Esophagus squamous epithelium (tissue), 5 donors: Measurements from ENCODE around the gene SGMS1. TPM values are rescaled to one million over a fixed set of nuclear protein-coding genes. Genes with fewer than 3 reads are reported as not detected.

Experiments used
- DNase-seq: peaks from one replicate; lab custom pipeline; 2025; lab: John Stamatoyannopoulos, UW
- H3K27ac ChIP-seq, 4 donors: fragments of 200-600 bp; sonication (generic); one replicate each; pipeline ENCODE4 v1.5.1; 2016 to 2019; ENCODE audit warnings: mild to moderate bottlenecking in 1 of 4
- H3K27me3 ChIP-seq, 4 donors: fragments of 200-600 bp; sonication (generic); 1 replicate in 3 of 4; 2 replicates in 1 of 4; pipeline versions ENCODE4 v1.5.1 to v1.6.0; 2017 to 2021; ENCODE audit warnings: antibody characterized with exemption in 1 of 4
- H3K36me3 ChIP-seq, 3 donors: fragments of 200-600 bp; sonication (generic); one replicate each; pipeline ENCODE4 v1.5.1; 2016 to 2019
- H3K4me1 ChIP-seq, 3 donors: fragments of 200-600 bp; sonication (generic); one replicate each; pipeline ENCODE4 v1.5.1; 2017 to 2019
- H3K4me3 ChIP-seq, 4 donors: fragments of 200-600 bp; sonication (generic); 1 replicate in 3 of 4; 2 replicates in 1 of 4; pipeline ENCODE4 v1.5.1; 2016 to 2019; ENCODE audit warnings: mild to moderate bottlenecking in 2 of 4, moderate library complexity in 1 of 4
- H3K9me3 ChIP-seq, 3 donors: fragments of 200-600 bp; sonication (generic); one replicate each; pipeline ENCODE4 v1.5.1; 2016 to 2019
- POLR2A ChIP-seq, 4 donors: fragments of 450-650 bp; IDR thresholded peaks; one replicate each; pipeline ENCODE4 v1.6.1; 2017; ENCODE audit warnings: antibody characterized with exemption in 4 of 4, mild to moderate bottlenecking in 4 of 4, moderate library complexity in 3 of 4
- WGBS, 2 donors: methylation state at CpG; one replicate each; pipeline ENCODE4 v1.1.5; 2018; 5-methylcytosine and 5-hydroxymethylcytosine counted together
- intact Hi-C: fragments of 100-400 bp; cut with DNase I; formaldehyde crosslinking; loops from one replicate; pipeline ENCODE4 v1.15.0; 2022
- total RNA-seq, 4 donors: library from RNA; depleted of rRNA; stranded (reverse); fragments of >200 nt; gene quantifications; one replicate each; pipeline ENCODE4 v1.1.0, GENCODE V29; 2016
- TF ChIP-seq, protein P1 (sequence below), 6 experiments: fragments of 450-650 bp in 4 of 6; fragments of 200-600 bp in 2 of 6; sonication (generic) in 2 of 6; IDR thresholded peaks; one replicate each; pipeline ENCODE4 v1.5.1; 2016 to 2019; ENCODE audit warnings: antibody characterized with exemption in 6 of 6, mild to moderate bottlenecking in 4 of 6, moderate library complexity in 4 of 6
- donor health status: DM: yes; HTN: yes; CAD: no.

SGMS1 gene
- total RNA-seq, 4 donors from 2014 or later: 39.4 to 64.1 (median 54.9) TPM

DNA sequence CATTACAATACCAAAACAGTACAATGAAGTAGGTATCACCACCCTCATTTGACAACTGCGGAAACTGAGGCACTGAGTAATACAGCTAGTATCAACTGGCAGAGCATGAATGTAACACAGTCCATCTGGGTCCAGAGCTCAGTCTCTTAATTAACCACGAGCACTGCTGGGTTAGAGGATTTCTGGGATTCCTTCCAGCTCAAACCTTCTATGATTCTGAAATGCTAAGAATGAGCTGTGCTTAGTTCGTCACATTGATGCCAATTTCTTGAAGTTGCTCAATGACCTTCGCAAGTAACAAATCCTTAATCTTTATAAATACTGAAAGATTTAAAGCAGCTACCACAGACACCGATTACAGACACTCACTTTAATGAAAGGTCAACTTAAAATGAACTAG lies 62.5 kb downstream of the SGMS1 start:
- H3K36me3 ChIP-seq: no peaks in the 10 kb centered on the region
- intact Hi-C loops: loop anchor here (5.0 kb wide), 1 partner anchor 61 kb away; the partner anchor contains the start of gene SGMS1
- DNase-seq: no peak
- no peaks in the 10 kb centered on the region for H3K27me3 ChIP-seq
- H3K4me1 ChIP-seq: peaks cover 9 to 45% (median 10%) of the 10 kb centered on the region in 3 donors
- no peak overlapping the region for H3K4me3 ChIP-seq
- 28 to 30% methylated on average over 5 of the region's 5 CpGs for WGBS, 2 donors
- TF ChIP-seq POLR2A (IDR thresholded peaks at IDR 0.05): no peak
- TF ChIP-seq, protein P1, sequence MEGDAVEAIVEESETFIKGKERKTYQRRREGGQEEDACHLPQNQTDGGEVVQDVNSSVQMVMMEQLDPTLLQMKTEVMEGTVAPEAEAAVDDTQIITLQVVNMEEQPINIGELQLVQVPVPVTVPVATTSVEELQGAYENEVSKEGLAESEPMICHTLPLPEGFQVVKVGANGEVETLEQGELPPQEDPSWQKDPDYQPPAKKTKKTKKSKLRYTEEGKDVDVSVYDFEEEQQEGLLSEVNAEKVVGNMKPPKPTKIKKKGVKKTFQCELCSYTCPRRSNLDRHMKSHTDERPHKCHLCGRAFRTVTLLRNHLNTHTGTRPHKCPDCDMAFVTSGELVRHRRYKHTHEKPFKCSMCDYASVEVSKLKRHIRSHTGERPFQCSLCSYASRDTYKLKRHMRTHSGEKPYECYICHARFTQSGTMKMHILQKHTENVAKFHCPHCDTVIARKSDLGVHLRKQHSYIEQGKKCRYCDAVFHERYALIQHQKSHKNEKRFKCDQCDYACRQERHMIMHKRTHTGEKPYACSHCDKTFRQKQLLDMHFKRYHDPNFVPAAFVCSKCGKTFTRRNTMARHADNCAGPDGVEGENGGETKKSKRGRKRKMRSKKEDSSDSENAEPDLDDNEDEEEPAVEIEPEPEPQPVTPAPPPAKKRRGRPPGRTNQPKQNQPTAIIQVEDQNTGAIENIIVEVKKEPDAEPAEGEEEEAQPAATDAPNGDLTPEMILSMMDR (IDR thresholded peaks at IDR 0.05): no peak
- H3K27ac ChIP-seq: peak overlapping the region in 3 of 4 donors; percentile 51 to 53 (median 52)
- no peaks in the 10 kb centered on the region for H3K9me3 ChIP-seq

DNA sequence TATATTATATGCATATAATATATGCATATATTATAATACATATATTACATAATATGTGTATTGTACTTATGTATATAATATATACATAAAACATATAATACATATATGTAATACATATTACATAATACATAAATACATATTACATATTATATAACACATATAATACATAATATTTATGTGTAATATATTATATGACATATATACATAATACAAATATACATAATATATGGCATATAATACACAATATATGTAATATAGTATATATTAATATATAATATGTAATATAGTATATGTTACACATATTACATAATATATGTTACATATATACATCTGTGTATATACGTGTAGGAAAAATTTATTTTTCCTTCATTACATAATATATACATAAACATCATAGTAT lies 63.4 kb downstream of the SGMS1 start:
- Histone ChIP-seq H3K27ac (no peak overlapping the region), H3K36me3 (no peaks in the 10 kb centered on the region), H3K27me3 (no peaks in the 10 kb centered on the region), H3K4me1 (peaks cover 9 to 54% (median 16%) of the 10 kb centered on the region in 3 donors), H3K4me3 (no peak overlapping the region), H3K9me3 (no peaks in the 10 kb centered on the region)
- 72 to 76% methylated on average over 1 of the region's 1 CpG for WGBS, 2 donors
- TF ChIP-seq POLR2A (IDR thresholded peaks at IDR 0.05): no peak
- TF ChIP-seq, protein P1 (IDR thresholded peaks at IDR 0.05): no peak
- DNase-seq: no peak
- intact Hi-C loops: loop anchor here (5.0 kb wide), 1 partner anchor 62 kb away; the partner anchor contains the start of gene SGMS1

DNA sequence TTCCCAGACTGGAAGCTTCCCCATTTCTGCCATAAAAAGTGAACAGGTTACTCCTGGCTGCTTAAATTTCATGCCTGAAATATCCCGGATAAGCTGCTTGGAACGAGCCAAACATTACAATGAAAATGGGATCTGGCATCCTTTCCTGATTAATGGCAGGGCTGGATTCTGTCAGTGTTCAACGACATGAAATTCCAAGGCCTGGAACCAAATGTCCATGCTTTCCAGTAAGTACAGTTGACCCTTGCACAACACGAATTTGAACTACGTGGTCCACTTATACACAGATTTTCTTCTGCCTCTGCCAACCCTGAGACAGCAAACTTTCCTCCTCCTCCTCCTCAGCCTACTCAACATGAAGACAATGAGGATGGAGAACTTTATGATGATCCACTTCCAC lies 65.4 kb downstream of the SGMS1 start:
- intact Hi-C loops: no loop called here
- H3K4me1 ChIP-seq: peaks cover 9 to 71% (median 22%) of the 10 kb centered on the region in 3 donors
- 32 to 44% methylated on average over 5 of the region's 5 CpGs for WGBS, 2 donors
- H3K36me3 ChIP-seq: no peaks in the 10 kb centered on the region
- no peak overlapping the region for H3K4me3 ChIP-seq
- H3K27ac ChIP-seq: no peak overlapping the region
- no peak for DNase-seq
- no peaks in the 10 kb centered on the region for H3K27me3 ChIP-seq
- H3K9me3 ChIP-seq: no peaks in the 10 kb centered on the region
- TF ChIP-seq POLR2A (IDR thresholded peaks at IDR 0.05): no peak
- TF ChIP-seq, protein P1 (IDR thresholded peaks at IDR 0.05): no peak

DNA sequence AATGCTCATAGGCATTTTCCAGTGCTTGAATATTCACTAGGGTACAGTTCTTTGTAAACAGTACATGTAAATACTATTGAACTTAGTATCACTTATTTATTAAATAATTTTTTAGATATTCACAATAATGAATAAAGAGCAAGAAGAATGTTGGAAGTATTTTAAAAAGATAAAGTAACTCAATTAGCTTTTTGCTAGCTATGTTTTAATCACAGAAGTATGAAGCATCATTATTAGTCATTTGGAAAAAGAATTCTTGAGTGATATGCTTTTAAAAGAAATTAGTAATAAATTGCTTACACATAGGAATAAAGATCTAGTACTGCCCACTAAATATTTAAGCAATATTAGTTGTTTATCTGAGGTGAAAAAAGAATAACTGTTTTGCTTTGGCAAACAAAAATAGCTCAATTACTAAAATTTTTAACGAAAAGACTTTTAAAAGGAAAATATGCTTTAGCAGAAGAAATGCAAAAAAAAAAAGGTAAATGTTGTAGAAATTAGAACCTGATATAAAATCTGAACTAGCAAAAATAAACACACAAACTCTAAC lies 66.5 kb downstream of the SGMS1 start:
- intact Hi-C loops: no loop called here
- TF ChIP-seq POLR2A (IDR thresholded peaks at IDR 0.05): no peak
- TF ChIP-seq, protein P1 (IDR thresholded peaks at IDR 0.05): no peak
- peaks cover 9 to 81% (median 22%) of the 10 kb centered on the region in 3 donors for H3K4me1 ChIP-seq
- 81 to 84% methylated on average over 1 of the region's 1 CpG for WGBS, 2 donors
- H3K9me3 ChIP-seq: no peaks in the 10 kb centered on the region
- DNase-seq: no peak
- H3K4me3 ChIP-seq: no peak overlapping the region
- no peaks in the 10 kb centered on the region for H3K27me3 ChIP-seq
- H3K36me3 ChIP-seq: no peaks in the 10 kb centered on the region
- H3K27ac ChIP-seq: no peak overlapping the region

DNA sequence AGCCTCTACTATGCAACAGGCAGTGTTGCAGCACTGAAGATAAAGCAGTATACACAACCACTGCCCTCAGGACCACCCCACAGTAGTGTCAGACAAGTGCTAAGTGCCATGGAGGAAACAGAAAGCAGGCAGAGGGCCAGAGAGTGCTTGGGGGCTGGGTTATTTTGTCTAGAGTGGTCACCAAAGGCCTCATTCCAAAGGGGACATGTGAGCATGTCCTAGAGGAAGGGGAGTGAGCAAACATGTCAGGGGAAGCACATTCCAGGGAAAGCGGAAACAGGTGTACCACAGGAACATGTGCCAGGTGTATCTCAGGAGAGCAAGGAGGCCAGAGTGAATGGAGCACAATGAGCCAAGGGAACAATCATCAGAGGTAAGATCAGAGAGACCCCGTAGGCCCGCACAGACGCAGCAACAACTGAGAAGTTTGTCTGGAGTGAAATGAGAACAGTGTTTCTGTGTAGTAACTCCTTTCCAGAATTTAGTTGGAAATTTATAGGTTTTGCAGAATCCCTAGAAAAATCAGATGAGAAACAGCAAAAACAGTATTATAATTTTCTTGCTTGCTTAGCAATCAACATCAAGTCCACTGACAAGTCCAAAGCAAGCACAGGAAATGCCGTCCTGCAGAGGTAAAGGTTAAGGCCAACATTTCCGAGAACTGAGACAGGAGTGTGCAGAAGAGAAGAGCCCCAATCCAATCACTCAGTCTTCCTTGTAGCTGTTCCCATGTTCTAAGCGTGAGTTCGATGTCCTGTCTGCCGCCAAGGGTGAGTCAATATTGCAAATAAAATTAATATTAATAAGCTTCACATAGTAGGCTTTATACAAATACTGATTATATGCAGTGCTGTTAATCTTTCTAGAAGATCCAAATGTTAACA lies 67.3 kb downstream of the SGMS1 start:
- WGBS, 2 donors: 81 to 91% methylated on average over 9 of the region's 9 CpGs
- DNase-seq: no peak
- H3K27me3 ChIP-seq: no peaks in the 10 kb centered on the region
- TF ChIP-seq, protein P1 (IDR thresholded peaks at IDR 0.05): no peak
- no peak for TF ChIP-seq POLR2A (IDR thresholded peaks at IDR 0.05)
- no peaks in the 10 kb centered on the region for H3K36me3 ChIP-seq
- H3K9me3 ChIP-seq: no peaks in the 10 kb centered on the region
- H3K27ac ChIP-seq: peak overlapping the region in 2 of 4 donors; percentile 31 to 41
- H3K4me1 ChIP-seq: peaks cover 6 to 76% (median 18%) of the 10 kb centered on the region in 3 donors
- no peak overlapping the region for H3K4me3 ChIP-seq
- intact Hi-C loops: no loop called here
